ENCODE results near the gene SYT8.

DNA sequence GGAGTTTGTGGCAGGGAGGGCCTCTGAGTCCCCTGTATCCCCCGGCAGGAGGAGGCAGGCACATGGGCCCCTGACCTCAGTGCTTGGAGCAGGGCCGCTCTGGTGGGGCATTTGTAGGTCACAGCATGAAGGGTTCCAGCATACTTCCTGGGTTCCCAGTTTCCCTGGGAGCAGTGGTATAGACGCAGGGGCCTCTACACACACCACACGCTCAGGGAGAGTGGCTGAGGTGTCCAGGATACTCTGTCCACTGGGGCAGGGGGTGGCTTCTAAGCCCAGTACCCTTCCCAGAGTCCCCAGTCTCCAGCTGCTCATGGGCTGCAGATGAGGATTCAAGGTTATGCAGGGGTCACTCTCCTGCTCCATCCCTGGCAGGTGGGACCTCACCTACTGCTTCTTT is 24.2 kb downstream of the SYT8 start:
- TF ChIP-seq, protein P1, sequence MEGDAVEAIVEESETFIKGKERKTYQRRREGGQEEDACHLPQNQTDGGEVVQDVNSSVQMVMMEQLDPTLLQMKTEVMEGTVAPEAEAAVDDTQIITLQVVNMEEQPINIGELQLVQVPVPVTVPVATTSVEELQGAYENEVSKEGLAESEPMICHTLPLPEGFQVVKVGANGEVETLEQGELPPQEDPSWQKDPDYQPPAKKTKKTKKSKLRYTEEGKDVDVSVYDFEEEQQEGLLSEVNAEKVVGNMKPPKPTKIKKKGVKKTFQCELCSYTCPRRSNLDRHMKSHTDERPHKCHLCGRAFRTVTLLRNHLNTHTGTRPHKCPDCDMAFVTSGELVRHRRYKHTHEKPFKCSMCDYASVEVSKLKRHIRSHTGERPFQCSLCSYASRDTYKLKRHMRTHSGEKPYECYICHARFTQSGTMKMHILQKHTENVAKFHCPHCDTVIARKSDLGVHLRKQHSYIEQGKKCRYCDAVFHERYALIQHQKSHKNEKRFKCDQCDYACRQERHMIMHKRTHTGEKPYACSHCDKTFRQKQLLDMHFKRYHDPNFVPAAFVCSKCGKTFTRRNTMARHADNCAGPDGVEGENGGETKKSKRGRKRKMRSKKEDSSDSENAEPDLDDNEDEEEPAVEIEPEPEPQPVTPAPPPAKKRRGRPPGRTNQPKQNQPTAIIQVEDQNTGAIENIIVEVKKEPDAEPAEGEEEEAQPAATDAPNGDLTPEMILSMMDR (IDR thresholded peaks at IDR 0.05 in 4 of 5, conservative IDR thresholded peaks at IDR 0.05 in 1 of 5), result no peak
- TF ChIP-seq POLR2A (IDR thresholded peaks at IDR 0.05), result no peak

Measured in gastrocnemius medialis (tissue), 4 donors.